ENCODE data around the gene TBC1D3D. TPM values are rescaled to one million over a fixed set of nuclear protein-coding genes. Genes with fewer than 3 reads are reported as not detected.
"Not testable (repeated sequence)": the region's sequence is repeated elsewhere in the genome, so short reads cannot be mapped to it uniquely, and the experiment has no call there.

TBC1D3D gene
- under 1 TPM in 1 of 2 donors, not detected in 1; 0.75 TPM for total RNA-seq
- 1 to 10 TPM in 1 of 2 donors, under 1 TPM in 1; 0.06 to 3.6 TPM for polyA plus RNA-seq

DNA sequence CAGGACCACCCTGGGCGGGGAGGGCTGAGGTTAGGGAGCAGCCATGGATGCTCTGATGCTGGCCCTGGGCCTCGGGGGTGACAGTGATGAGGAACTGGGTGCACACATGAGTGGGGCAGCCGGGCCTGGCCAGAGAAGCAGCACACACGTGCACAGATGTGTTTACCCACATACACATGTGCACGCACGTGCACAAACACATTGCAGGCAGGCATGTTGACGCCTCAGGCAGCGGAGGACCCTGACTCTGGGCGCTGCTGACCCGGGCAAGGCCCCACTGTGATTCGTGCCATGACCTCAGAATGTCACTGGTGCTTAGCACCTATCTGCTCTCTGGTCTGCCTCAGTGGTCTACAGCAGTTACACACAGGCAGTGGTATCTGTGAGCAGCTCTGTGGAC lies at the start of gene TBC1D3D:
TBC1D3D (plus strand) TSS at position 301 of the 400 bp plus-strand sequence. CDS start 1,585 bp downstream, outside the sequence.
- no CpG with 5 or more reads among the region's 11 CpGs for WGBS
- H3K27ac ChIP-seq (ENCODE audit: low read depth in 1 of 2, low read length in 2 of 2); H3K9me3 ChIP-seq (ENCODE audit: control insufficient read depth in 4 of 4, low read length in 3 of 4); H3K4me1 ChIP-seq (ENCODE audit: control insufficient read depth in 4 of 4, insufficient read depth in 4 of 4, low read length in 3 of 4); H3K9ac ChIP-seq (ENCODE audit: low read depth in 1 of 2, low read length in 2 of 2); DNase-seq (ENCODE audit: low spot score); H3K36me3 ChIP-seq (ENCODE audit: control insufficient read depth in 4 of 4, insufficient read depth in 3 of 4, low read depth in 1 of 4, low read length in 3 of 4); H3K27me3 ChIP-seq (ENCODE audit: control insufficient read depth in 4 of 4, insufficient read depth in 4 of 4, low read length in 3 of 4); H3K4me3 ChIP-seq (ENCODE audit: low read depth in 1 of 3, low read length in 3 of 3): not testable (repeated sequence)

DNA sequence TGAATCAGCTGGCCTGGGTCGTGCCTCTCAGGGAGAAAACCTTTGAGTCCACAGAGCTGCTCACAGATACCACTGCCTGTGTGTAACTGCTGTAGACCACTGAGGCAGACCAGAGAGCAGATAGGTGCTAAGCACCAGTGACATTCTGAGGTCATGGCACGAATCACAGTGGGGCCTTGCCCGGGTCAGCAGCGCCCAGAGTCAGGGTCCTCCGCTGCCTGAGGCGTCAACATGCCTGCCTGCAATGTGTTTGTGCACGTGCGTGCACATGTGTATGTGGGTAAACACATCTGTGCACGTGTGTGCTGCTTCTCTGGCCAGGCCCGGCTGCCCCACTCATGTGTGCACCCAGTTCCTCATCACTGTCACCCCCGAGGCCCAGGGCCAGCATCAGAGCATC lies 14.8 kb upstream of the TBC1D3D start, which contains the start of gene TBC1D3L:
TBC1D3L (minus strand) TSS at position 101 of the 400 bp plus-strand sequence. CDS start 1,540 bp downstream, outside the sequence.
- not testable (repeated sequence) for H3K4me3 ChIP-seq (ENCODE audit: low read depth in 1 of 3, low read length in 3 of 3); H3K27ac ChIP-seq (ENCODE audit: low read depth in 1 of 2, low read length in 2 of 2); H3K27me3 ChIP-seq (ENCODE audit: control insufficient read depth in 4 of 4, insufficient read depth in 4 of 4, low read length in 3 of 4); H3K36me3 ChIP-seq (ENCODE audit: control insufficient read depth in 4 of 4, insufficient read depth in 3 of 4, low read depth in 1 of 4, low read length in 3 of 4); H3K9ac ChIP-seq (ENCODE audit: low read depth in 1 of 2, low read length in 2 of 2); DNase-seq (ENCODE audit: low spot score); H3K9me3 ChIP-seq (ENCODE audit: control insufficient read depth in 4 of 4, low read length in 3 of 4); H3K4me1 ChIP-seq (ENCODE audit: control insufficient read depth in 4 of 4, insufficient read depth in 4 of 4, low read length in 3 of 4)
- WGBS = no CpG with 5 or more reads among the region's 11 CpGs

Other genes with a start within 250 kb of the TBC1D3D start
- gene TBC1D3K, start 79.6 kb upstream of the TBC1D3D start, total RNA-seq = not detected
- not detected for gene TBC1D3K, start 79.6 kb upstream of the TBC1D3D start, polyA plus RNA-seq
- under 1 TPM; 0.08 to 0.70 TPM for gene TBC1D3L, start 14.9 kb upstream of the TBC1D3D start, total RNA-seq
- gene TBC1D3L, start 14.9 kb upstream of the TBC1D3D start, polyA plus RNA-seq = 1 to 10 TPM; 2.4 to 2.6 TPM
- gene TBC1D3C, start 64.7 kb downstream of the TBC1D3D start, total RNA-seq = under 1 TPM in 1 of 2 donors, not detected in 1; 0.42 TPM
- not detected for gene TBC1D3C, start 64.7 kb downstream of the TBC1D3D start, polyA plus RNA-seq
- under 1 TPM in 1 of 2 donors, not detected in 1; 0.33 TPM for gene TBC1D3E, start 124.0 kb downstream of the TBC1D3D start, total RNA-seq
- not detected for gene TBC1D3E, start 124.0 kb downstream of the TBC1D3D start, polyA plus RNA-seq
- 1 to 10 TPM in 1 of 2 donors, not detected in 1; 3.8 TPM for gene TBC1D3, start 188.6 kb downstream of the TBC1D3D start, total RNA-seq
- gene TBC1D3, start 188.6 kb downstream of the TBC1D3D start, polyA plus RNA-seq = not detected